ENCODE data around the gene CCDC157. TPM values are rescaled to one million over a fixed set of nuclear protein-coding genes. Genes with fewer than 3 reads are reported as not detected.
A peak's percentile ranks its signal among the peaks of the same experiment; 100 is the strongest.

CCDC157 gene
- total RNA-seq, 1 donor: 2.9 TPM

GRCh38 chr22:30396871-30397655 is 40.3 kb downstream of the CCDC157 start, which contains the start of gene SEC14L2:
Gene SEC14L2 (plus strand): TSS chr22:30397018. CDS start chr22:30397117, 99 bp downstream.
- H3K4me3 ChIP-seq (ENCODE audit: insufficient read depth, low read length): peak within 1 kb of the TSS; percentile 89
- peaks cover 45% of the 10 kb centered on the region for H3K79me2 ChIP-seq (ENCODE audit: insufficient read depth, low read length)
- no peak for TF ChIP-seq CTCF (IDR thresholded peaks at IDR 0.05; ENCODE audit: extremely low read depth, low read depth, low read length)
- peak within 1 kb of the TSS; percentile 99 for H3K4me2 ChIP-seq (ENCODE audit: insufficient read depth, low read length)
- peak within 1 kb of the TSS; percentile 92 for H2AFZ ChIP-seq (ENCODE audit: low read length)
- no peaks in the 10 kb centered on the region for H3K27me3 ChIP-seq (ENCODE audit: insufficient read depth, low read length)
- peak within 1 kb of the TSS; percentile 61 for H3K27ac ChIP-seq (ENCODE audit: low read depth, low read length)
- peak; percentile 96 for DNase-seq (ENCODE audit: insufficient read length, low spot score, missing footprints)
- peaks cover 23% of the 10 kb centered on the region for H3K4me1 ChIP-seq (ENCODE audit: insufficient read depth, low read length)
- H3K9me3 ChIP-seq (ENCODE audit: low read depth, low read length): no peaks in the 10 kb centered on the region
- H4K20me1 ChIP-seq (ENCODE audit: insufficient read depth, low read length): peaks cover 29% of the 10 kb centered on the region
- peaks cover 9% of the 10 kb centered on the region for H3K36me3 ChIP-seq (ENCODE audit: insufficient read depth, low read length)

- H3K79me2 ChIP-seq (ENCODE audit: insufficient read depth, low read length): peaks cover 51% of the 10 kb centered on the region
- peak overlapping the region; percentile 99 for H3K4me2 ChIP-seq (ENCODE audit: insufficient read depth, low read length)
- H3K36me3 ChIP-seq (ENCODE audit: insufficient read depth, low read length): peaks cover 10% of the 10 kb centered on the region
- peak overlapping the region; percentile 56 for H2AFZ ChIP-seq (ENCODE audit: low read length)
- peak overlapping the region; percentile 89 for H3K4me3 ChIP-seq (ENCODE audit: insufficient read depth, low read length)
- peaks cover 32% of the 10 kb centered on the region for H4K20me1 ChIP-seq (ENCODE audit: insufficient read depth, low read length)
- H3K27ac ChIP-seq (ENCODE audit: low read depth, low read length): peak overlapping the region; percentile 61
- peak; percentile 80 for DNase-seq (ENCODE audit: insufficient read length, low spot score, missing footprints)
- TF ChIP-seq CTCF (IDR thresholded peaks at IDR 0.05; ENCODE audit: extremely low read depth, low read depth, low read length): no peak
- H3K4me1 ChIP-seq (ENCODE audit: insufficient read depth, low read length): peaks cover 30% of the 10 kb centered on the region
- H3K27me3 ChIP-seq (ENCODE audit: insufficient read depth, low read length): no peaks in the 10 kb centered on the region
- H3K9me3 ChIP-seq (ENCODE audit: low read depth, low read length): no peaks in the 10 kb centered on the region
These were observed 41.1 kb downstream of the CCDC157 start for GRCh38 chr22:30397656-30398635.

DNA sequence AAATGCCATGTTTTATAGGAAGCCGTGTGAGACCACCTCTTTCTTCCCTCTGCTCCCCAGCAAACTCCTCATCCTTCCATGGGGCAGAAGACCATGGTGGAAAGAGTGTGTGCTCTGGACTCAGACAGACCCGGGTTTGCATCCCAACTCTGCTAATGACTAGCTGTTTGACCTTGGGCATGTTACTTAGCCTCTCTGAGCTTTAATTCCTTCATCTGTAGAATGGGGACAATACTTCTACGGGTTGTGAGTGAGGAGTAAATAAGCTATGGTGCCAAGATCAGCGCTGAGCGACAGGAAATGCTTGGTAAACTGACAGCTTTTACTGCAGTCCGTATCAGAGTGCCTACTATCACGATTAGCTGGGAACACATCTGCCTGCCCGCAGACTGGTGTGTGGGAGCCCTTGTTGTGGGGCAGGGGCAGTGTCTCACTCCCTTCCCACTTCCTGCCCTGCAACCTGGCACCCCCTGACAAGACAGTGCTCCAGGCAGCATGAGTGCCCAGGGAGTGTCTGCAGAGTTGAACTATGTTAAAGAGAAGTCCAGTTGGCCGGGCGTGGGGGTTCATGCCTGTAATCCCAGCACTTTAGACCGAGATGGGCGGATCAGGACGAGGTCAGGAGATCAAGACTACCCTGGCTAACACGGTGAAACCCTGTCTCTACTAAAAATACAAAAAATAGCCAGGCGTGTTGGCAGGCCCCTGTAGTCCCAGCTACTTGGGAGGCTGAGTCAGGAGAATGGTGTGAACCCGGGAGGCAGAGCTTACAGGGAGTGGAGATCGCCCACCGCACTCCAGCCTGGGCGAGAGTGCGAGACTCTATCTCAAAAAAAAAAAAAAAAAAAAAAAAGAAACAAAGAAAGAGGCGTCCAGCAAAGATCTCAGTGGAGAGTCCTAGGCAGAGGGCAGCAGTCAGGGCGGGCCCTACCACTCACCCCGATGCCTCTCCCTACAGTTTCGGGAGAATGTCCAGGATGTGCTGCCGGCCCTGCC is 42.2 kb downstream of the CCDC157 start:
- H2AFZ ChIP-seq (ENCODE audit: low read length): no peak overlapping the region
- peaks cover 57% of the 10 kb centered on the region for H3K79me2 ChIP-seq (ENCODE audit: insufficient read depth, low read length)
- peaks cover 30% of the 10 kb centered on the region for H3K4me1 ChIP-seq (ENCODE audit: insufficient read depth, low read length)
- no peaks in the 10 kb centered on the region for H3K9me3 ChIP-seq (ENCODE audit: low read depth, low read length)
- peaks cover 14% of the 10 kb centered on the region for H3K36me3 ChIP-seq (ENCODE audit: insufficient read depth, low read length)
- H4K20me1 ChIP-seq (ENCODE audit: insufficient read depth, low read length): peaks cover 34% of the 10 kb centered on the region
- H3K27me3 ChIP-seq (ENCODE audit: insufficient read depth, low read length): no peaks in the 10 kb centered on the region
- H3K27ac ChIP-seq (ENCODE audit: low read depth, low read length): peak overlapping the region; percentile 61
- DNase-seq (ENCODE audit: insufficient read length, low spot score, missing footprints): peak; percentile 74
- H3K4me2 ChIP-seq (ENCODE audit: insufficient read depth, low read length): peak overlapping the region; percentile 99
- TF ChIP-seq CTCF (IDR thresholded peaks at IDR 0.05; ENCODE audit: extremely low read depth, low read depth, low read length): no peak
- peak overlapping the region; percentile 89 for H3K4me3 ChIP-seq (ENCODE audit: insufficient read depth, low read length)
